Mammary epithelial cell (primary cell): ENCODE results near the gene ZNF30.
"Not testable (repeated sequence)": the region's sequence is repeated elsewhere in the genome, so short reads cannot be mapped to it uniquely, and the experiment has no call there.

ENCODE experiments used
- EZH2 ChIP-seq: IDR thresholded peaks from 2 replicates; pipeline ENCODE4 v1.6.1; 2012; ENCODE audit warnings: low read length, inconsistent platforms, borderline replicate concordance
- TF ChIP-seq, protein P1 (sequence below), 2 donors: IDR thresholded peaks in 1 of 2; conservative IDR thresholded peaks in 1 of 2; 2 replicates each; pipeline ENCODE4 v1.5.1; 2011 to 2012; ENCODE audit warnings: inconsistent platforms in 2 of 2, low read length in 2 of 2, mild to moderate bottlenecking in 2 of 2, control low read depth in 1 of 2, low read depth in 1 of 2; ENCODE audit not compliant: insufficient read depth in 1 of 2; ENCODE audit errors: extremely low read depth in 1 of 2

DNA sequence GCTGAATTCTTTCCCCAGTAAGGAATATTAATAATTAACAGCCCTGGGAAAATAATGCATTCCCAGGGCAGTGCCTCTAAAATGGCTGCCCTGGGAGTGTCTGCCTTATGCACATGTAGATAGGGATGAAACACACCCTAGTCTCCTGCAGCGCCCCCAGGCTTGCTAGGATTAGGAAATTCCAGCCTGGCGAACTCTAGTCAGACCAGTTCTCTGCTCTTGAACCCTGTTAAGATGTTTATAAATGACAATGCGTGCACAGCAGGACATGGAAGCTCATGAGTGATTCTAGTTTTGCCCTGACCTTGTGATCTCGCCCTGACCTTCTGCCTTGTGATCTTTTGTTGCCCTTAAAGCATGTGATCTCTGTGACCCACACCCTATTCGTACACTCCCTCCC is 38.8 kb downstream of the ZNF30 start:
- TF ChIP-seq, protein P1, sequence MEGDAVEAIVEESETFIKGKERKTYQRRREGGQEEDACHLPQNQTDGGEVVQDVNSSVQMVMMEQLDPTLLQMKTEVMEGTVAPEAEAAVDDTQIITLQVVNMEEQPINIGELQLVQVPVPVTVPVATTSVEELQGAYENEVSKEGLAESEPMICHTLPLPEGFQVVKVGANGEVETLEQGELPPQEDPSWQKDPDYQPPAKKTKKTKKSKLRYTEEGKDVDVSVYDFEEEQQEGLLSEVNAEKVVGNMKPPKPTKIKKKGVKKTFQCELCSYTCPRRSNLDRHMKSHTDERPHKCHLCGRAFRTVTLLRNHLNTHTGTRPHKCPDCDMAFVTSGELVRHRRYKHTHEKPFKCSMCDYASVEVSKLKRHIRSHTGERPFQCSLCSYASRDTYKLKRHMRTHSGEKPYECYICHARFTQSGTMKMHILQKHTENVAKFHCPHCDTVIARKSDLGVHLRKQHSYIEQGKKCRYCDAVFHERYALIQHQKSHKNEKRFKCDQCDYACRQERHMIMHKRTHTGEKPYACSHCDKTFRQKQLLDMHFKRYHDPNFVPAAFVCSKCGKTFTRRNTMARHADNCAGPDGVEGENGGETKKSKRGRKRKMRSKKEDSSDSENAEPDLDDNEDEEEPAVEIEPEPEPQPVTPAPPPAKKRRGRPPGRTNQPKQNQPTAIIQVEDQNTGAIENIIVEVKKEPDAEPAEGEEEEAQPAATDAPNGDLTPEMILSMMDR (conservative IDR thresholded peaks at IDR 0.05 in 1 of 2, IDR thresholded peaks at IDR 0.05 in 1 of 2; ENCODE audit: extremely low read depth in 1 of 2, insufficient read depth in 1 of 2, low read depth in 1 of 2, low read length in 2 of 2): not testable (repeated sequence)
- not testable (repeated sequence) for TF ChIP-seq EZH2
